GM18873 (cell line): ENCODE results near the gene SMOC2.

Experiments
- ATAC-seq: cut with Tn5 transposase; IDR thresholded peaks from one replicate; pipeline ENCODE4 v1.9.1; 2021; ENCODE audit warnings: mild to moderate bottlenecking, moderate library complexity, moderate number of reproducible peaks; ENCODE audit not compliant: unreplicated experiment, low FRiP score

The SMOC2 gene, protein sequence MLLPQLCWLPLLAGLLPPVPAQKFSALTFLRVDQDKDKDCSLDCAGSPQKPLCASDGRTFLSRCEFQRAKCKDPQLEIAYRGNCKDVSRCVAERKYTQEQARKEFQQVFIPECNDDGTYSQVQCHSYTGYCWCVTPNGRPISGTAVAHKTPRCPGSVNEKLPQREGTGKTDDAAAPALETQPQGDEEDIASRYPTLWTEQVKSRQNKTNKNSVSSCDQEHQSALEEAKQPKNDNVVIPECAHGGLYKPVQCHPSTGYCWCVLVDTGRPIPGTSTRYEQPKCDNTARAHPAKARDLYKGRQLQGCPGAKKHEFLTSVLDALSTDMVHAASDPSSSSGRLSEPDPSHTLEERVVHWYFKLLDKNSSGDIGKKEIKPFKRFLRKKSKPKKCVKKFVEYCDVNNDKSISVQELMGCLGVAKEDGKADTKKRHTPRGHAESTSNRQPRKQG

DNA sequence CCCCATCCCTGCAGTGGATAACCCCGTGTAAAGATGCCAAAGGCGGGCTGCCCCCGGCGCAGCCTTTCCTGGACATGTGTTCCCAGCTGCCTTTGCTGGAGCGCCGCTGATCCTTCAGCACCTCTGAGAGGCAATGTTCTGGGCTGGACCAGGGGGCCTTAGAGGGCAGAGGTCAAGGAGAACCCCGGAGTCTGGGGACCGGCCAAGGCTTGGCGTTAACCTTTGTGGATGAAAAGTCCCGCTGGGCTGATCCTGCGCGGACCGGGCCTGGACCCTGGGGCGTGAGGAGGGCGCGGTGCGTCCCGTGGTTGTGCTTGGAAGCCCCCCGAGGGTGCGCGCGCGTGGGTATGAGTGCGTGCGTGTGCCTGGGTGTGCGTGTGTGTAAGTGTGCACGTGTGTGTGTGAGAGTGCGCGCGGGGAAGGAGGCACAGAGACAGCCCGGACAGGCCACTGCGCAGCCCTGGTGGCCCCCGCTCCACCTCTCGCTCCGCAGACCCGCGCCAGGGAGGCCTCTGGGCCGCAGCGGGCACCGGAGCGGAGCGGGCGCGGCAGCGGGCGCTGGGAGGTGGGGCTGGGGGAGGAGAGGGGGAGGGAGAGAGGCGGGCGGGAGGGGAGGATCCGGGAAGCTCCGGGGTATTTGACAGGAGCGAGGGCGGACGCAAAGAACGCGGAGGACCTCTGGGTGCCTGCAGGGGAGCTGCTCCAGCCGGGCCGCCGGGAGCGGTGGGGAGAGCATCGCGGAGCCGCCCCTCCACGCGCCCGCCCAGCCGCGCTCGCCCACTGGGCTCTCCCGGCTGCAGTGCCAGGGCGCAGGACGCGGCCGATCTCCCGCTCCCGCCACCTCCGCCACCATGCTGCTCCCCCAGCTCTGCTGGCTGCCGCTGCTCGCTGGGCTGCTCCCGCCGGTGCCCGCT lies at the start of gene SMOC2:
SMOC2 (plus strand) TSS at position 665 of the 914 bp plus-strand sequence; CDS start at position 852, 187 bp downstream.
- no peak for ATAC-seq

DNA sequence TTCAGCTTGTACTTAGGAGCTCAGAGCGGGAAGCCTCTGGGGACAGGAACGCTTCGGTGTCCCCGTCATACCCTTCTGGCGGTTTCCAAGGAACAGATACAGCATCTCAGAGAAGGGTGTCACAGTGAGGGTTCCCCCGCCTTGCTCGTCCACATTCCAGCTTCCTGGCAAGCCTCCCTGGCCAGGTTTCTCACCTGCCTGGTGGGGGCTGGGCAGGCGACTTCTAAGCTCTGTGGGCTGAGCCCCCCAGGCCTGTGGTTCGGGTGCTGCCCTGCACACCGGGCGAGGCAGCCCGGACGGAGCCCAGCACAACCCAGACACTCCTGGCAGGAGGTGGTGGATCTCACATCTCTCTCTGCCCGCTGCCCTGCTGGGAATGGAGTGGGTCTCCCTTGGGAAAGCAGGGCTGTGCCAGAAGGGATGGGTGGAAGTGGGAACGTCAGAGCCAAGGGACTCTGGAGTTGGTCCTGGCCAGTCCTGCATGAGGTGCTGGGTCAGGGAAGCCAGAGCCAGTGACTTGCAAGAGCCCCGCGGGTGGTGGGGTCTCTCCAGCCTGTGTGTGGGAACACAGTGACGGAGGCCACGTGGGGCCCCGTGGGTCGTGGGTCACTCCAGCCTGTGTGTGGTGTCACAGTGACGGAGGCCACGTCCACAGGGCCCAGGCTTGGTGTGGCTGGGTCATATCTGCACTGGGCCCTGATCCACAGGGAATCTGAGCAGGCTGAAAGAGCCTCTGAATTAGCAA lies 47.7 kb upstream of the SMOC2 start:
- no peak for ATAC-seq

DNA sequence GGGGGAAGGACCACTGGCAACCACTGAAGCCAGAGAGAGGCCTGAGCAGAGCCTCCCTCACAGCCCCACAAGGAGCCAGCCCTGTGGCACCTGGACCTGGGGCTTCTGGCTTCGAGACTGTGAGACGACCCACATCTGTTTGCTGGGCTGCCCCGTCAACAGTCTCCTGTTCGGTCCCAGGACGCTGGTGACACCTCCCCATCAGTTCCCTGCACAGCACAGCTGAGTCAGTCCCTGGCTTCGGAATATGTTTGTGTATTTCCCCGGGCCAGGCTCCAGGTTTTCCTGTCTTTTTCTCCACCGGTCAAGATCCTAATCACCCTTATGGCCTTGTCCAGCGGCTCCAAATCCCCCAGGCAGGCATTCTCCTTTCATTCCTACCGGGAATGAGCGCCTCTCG lies 46.4 kb upstream of the SMOC2 start:
- ATAC-seq, result no peak

DNA sequence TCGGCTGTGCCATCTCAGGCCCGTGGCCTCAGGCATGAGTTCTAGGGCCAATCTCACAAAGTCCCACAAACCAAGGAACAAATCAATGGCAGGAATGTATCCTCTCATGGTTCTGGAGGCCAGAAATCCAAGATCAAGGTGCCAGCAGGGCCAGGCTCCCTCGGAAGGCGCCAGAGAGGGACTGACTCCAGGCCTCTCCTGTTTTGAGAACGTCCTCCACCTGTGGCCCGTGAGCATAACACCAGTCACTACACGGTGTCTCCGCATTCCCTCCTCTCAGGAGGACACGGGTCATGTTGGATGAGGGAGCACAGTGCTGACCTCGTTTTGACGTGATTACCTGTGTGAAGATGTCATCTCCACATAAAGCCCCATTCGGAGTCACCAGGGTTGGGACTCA lies 45.0 kb upstream of the SMOC2 start:
- no peak for ATAC-seq

DNA sequence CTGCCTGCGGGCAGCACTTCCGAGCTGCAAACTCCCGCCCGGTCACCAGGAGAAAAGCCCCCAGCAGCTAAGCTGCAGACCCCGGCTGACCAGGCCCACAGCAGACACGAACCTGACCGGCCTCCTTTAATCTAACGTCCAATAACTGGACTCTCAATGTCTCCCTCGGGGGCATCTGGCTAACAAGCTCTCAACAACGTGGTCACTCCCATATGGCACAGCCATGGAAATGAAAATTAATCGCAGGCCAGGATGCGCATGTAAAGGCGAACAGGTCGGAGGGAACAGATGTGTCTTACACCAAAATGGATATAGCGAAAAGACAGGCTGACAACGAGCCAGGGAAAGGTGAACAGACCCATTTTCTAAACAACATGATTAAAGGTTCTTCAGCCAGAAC lies 44.4 kb upstream of the SMOC2 start:
- ATAC-seq, result no peak

DNA sequence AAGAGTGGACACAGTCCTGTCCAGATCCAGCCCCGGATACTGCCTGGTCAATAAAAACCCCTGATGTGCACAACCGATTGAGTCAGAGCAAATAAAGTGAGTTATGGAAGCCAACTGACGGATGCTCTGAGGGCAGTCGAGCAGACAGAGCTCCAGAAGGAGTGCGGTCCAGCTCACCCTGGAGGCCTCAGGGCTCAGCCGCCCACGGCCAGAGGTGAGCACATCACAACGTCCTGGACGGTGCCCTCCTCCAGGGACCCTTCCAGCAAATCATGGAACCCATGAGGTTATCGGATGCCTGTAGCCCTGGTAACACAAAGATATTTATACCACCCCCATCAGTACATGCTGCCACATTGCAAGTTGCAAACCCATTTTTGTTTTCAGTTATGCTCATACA lies 44.0 kb upstream of the SMOC2 start:
- no peak for ATAC-seq

DNA sequence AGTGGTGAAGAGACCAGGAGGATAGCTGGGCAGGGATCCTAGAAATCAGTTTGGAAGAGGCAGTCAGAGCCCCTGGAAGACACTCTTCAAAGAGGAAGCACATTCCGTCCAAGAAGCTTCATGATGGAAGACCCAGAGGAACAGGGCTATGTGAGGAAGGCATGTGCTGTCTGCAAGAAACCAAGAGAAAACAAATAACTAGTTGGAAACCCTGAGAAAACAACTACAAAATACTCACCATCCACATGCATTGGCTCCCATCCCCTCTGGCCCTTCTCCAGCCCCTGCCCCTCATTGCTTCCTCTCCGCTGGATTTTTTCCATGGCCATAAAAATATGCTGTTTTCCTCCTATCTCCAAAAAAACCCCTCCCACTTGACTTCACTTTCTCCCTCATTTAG lies 40.9 kb upstream of the SMOC2 start:
- no peak for ATAC-seq

DNA sequence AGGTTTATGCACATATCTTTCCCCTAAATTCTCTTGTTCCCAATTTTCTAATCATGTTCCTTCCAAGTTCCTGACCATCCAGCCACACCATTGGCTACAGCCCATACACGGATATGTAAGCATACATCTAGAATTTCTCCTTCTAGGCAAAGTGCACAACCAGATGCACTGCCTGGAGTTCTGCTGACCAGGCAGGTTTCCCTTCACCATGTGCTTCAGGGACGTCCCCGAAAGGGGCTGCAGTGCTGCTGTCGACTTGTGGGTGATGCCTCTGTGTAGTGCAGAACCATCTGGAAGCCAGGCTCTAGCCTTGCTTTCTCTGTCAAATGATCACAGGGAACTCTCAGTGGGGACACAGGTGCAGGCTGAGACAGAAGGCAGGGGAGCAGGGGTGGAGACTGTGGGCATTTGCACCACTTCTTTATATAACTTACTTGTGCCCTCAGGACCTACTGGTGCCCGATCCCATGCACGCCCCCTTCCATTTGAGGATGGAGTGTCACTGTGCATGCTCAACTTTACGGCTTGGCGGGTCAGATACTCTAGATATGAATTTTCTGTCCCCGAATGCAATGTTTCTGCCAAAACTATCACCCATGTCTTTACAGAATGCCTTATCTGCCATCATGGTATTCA lies 37.5 kb upstream of the SMOC2 start:
- no peak for ATAC-seq

DNA sequence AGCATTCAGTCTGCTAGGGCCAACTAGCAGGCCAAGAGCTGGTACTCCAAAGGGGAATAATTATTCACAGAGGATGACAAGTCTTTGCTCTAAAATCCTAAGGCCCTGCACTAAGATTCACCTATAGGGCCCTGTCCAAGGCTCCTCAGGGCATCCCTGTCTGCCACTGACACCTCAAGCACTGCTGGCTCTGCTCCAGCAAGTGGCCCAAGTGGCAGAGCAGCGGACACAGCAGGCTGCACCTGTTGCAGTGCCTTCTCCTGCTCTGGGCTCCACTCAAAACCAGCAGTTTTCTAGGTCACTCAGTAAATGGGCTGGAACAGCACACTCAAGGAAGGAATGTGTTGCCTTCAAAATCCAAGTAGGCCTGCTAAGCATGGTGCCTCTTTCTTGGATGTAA lies 36.4 kb upstream of the SMOC2 start:
- ATAC-seq, result no peak

DNA sequence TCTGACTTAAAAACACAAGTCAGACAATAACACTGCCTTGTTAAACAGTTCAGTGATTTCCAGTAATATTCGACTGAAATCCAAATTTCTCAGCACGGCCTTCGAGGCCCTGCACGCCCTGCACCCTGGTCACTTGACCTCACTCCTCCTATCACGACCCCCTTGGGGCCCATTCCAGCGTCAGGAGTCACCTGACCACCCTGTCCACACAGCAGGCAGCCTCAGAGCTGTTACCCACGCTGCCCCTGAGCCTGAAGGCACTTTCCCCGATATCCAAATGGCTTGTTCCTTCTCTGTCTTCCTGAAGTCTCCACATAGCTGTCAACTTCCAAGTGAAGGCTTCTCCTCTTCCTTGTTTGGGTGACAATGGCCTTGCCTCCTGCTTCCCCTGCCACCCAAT lies 33.1 kb upstream of the SMOC2 start:
- ATAC-seq, result no peak

DNA sequence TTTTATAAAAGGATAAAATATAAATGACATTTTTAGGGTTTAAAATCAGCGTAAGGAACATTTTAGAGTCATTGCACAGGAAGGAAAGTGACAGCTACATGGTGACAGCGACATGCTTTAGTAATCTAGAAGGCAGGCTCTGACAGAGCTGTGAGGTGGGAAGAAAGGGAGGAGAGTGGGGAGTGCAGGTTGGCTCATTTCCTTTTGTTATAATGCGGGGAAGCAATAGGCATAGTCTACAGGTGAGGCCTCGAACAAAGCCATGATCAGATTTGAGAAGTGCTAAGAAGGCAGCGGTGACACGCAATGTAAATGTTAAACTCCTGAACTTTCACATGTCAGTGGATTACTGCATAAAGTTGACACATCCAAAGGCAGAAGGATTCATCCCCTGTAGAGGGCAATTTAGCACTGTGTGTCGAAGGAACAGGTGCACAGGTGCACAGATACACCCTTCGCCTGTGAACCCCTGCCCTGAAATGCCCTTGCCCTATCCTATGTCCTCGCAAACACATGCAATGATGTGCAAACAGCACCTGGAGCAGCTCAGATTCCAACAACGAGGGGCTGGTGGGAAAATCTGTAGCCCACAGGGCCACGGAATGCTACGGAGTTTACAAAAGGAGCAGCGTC lies 32.4 kb upstream of the SMOC2 start:
- no peak for ATAC-seq

DNA sequence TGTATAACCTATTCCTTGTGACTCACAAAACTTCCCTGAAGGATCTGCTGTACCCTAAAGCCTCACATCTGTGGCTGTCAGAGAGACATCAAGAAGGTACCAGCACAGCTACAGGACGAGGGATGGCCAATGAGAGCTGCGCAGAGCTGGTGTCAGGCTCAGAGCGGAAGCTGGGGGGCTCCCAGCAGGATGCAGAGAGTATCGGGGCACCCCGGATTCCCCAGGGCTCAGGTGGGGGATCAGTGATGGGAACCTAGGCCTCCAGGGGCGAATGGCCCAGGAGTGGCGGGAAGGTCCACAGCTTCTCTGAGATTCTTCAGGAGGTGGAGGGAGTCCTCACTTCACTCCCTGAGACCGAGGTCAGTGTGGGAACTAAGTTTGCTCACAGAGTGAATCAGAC lies 30.9 kb upstream of the SMOC2 start:
- no peak for ATAC-seq

DNA sequence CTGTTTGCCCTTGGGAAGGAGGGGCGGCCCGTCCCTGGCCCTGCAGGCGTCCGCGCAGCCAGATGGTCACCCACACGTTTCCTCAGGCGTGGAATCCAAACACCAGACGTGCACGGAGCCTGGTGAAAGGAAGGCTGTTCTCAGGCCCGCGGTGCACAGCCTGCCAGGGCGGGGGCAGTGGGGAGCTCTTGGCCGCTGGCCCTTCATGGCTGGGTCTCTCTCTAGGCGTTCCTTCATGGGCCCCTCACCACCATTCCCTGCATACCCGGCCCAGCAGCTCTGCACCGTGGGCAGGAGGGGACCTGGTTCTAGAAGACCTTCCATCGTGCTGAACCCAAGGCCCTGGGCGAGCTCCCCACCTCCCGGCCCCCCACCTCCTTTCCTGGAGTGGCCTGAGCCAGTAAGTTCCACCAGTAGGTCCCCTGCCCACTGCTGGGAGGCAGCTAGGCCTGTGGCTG lies 30.4 kb upstream of the SMOC2 start:
- no peak for ATAC-seq

DNA sequence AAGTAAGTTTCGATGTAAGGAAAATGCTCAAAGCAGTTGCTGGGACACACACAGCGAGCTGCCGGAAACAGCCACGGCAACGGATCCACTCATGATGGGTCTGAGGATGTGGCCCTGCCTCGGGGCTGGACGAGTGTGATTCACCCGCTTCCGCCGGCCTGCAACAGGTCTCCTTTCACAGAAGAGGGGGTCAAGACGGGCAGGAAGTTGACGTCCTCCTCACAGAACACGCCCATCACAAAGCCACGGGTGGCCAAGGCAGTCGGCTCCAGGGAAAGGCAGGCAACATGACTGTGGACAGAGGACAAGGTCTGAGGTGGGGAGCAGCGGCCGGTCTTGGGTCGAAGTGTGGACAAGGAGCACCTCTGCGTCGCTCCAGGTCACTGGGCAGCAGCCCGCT lies 29.9 kb upstream of the SMOC2 start:
- ATAC-seq, result no peak

DNA sequence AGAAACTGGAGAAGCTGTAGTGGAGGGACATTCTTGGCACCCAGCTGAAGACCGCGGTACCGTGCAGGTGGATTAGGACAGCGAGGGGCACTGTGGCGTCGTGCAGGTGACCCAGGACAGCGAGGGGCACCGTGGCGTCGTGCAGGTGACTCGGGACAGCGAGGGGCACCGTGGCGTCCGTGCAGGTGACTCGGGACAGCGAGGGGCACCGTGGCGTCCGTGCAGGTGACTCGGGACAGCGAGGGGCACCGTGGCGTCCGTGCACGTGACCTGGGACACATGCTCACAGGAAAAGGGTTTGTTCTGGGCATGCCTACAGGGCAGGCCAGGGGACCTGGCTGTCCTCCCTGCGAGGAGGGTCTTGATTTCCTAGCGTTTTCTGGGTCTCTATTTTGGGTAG lies 29.2 kb upstream of the SMOC2 start:
- ATAC-seq, result no peak

DNA sequence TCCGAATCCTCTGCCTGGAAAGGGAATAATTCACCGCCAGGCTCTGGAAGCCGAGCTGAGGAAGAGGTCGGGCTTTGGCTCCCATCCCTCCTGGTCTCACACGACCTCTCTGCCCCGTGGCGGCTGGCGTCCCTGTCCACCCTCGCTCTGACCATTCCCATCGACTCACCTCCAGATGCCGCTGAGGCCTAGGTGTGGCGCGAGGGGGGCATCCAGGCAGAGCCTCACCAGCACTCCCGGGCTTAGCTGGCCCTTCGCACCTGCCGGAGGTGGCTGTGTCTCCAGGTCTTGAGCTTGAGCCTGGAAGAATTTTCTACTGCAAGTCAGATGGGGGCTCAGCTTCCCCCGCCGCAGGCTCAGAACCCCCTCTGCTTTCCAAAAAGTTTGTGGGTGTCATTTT lies 28.5 kb upstream of the SMOC2 start:
- no peak for ATAC-seq

DNA sequence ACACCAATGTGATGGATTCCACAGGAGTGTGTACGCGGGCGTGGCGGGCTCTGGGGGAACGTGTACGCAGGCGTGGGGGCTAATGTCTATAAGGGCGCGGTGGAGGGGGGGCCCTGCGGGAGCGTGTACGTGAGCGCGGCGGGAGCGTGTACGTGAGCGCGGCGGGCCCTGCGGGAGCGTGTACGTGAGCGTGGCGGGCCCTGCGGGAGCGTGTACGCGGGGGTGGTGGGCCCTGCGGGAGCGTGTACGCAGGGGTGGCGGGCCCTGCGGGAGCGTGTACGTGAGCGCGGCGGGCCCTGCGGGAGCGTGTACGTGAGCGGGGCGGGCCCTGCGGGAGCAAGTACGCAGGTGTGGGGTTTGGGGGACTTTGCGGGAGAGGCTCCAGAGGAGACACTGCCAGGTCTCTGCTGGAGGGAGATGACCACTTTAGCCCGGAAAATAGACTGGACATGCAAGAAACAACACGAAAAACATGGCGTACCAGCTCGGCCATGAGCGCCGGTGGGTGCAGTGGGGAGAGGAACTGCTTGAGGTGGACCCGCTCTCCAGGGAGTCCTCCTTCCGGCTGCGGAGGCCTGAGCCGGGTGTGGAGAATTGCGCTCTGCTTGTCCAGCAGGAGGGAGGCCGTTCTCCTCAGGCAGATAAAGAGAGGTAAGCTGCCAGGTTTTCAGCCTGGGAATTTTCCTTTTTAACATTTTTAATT lies 27.8 kb upstream of the SMOC2 start:
- no peak for ATAC-seq

DNA sequence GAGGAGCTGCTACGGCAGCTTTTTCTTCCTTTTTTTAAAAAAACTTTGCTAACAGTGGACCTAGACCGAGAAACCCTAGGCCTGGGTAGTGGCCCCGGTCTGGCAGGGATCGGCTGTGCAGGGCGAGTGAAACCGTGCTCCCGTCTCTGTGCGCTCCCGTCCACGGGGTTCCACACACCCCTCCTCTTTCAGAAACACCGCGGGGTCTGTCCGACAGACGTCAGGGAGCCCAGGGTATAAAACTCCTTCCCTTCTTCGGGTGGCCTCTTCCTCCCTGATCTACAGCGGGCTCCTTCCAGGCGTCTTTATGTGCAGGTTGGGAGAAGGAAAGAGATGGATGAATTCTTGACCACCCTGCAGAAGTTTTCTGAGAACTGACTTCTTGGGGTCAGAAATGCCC lies 27.1 kb upstream of the SMOC2 start:
- no peak for ATAC-seq
